Measurements from ENCODE around the gene OSBPL6. TPM values are rescaled to one million over a fixed set of nuclear protein-coding genes. Genes with fewer than 3 reads are reported as not detected.

OSBPL6 gene
- total RNA-seq, 1 donor from 2014 or later = 6.4 TPM

DNA sequence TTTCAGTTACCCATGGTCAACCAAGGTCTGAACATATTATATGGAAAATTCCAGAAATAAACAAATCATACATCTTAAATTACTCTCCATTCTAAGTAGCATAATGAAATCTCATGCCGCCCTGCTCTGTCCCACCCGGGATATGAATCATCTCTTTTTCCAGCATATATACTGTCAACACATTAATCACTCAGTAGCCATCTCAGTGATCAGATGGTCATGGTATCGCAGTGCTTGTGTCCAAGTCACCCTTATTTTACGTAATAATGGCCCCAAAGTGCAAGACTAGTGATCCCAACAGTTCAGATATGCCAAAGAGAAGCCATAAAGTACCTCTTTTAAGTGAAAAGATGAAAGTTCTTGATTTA, 43.8 kb downstream of the OSBPL6 start:
- no peak for DNase-seq
- Histone ChIP-seq H3K27me3 (ENCODE audit: low read depth) (no peaks in the 10 kb centered on the region), H3K4me3 (no peak overlapping the region), H3K36me3 (no peaks in the 10 kb centered on the region), H3K4me1 (peaks cover 36% of the 10 kb centered on the region), H3K27ac (replicated peaks) (no peak overlapping the region), H3K9me3 (replicated peaks) (no peaks in the 10 kb centered on the region)
- intact Hi-C loops (cut with micrococcal nuclease) = no loop called here
- TF ChIP-seq, protein P1, sequence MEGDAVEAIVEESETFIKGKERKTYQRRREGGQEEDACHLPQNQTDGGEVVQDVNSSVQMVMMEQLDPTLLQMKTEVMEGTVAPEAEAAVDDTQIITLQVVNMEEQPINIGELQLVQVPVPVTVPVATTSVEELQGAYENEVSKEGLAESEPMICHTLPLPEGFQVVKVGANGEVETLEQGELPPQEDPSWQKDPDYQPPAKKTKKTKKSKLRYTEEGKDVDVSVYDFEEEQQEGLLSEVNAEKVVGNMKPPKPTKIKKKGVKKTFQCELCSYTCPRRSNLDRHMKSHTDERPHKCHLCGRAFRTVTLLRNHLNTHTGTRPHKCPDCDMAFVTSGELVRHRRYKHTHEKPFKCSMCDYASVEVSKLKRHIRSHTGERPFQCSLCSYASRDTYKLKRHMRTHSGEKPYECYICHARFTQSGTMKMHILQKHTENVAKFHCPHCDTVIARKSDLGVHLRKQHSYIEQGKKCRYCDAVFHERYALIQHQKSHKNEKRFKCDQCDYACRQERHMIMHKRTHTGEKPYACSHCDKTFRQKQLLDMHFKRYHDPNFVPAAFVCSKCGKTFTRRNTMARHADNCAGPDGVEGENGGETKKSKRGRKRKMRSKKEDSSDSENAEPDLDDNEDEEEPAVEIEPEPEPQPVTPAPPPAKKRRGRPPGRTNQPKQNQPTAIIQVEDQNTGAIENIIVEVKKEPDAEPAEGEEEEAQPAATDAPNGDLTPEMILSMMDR (IDR thresholded peaks at IDR 0.05; ENCODE audit: borderline replicate concordance) = no peak

DNA sequence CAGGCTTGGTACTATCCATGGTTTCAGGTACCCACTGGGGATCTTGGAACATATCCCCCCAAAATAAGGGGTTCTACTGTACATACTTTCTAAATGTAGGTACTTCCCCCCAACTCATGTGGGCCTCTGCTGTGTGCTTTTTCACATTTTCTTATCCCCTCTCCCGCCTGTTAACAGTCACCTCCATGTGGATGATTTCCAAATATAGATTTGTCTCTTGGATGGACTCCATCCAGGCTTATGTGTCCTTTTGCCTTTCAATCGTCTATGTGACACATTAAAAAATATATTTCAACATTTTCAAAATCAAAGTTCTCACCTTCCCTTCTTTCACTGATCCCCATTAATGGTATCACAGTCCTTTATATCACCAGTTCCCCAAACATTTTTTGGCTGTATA, 44.4 kb downstream of the OSBPL6 start:
- Histone ChIP-seq H3K27ac (replicated peaks) (no peak overlapping the region), H3K9me3 (replicated peaks) (no peaks in the 10 kb centered on the region), H3K36me3 (no peaks in the 10 kb centered on the region), H3K4me3 (no peak overlapping the region), H3K27me3 (ENCODE audit: low read depth) (no peaks in the 10 kb centered on the region), H3K4me1 (peaks cover 38% of the 10 kb centered on the region)
- no peak for DNase-seq
- intact Hi-C loops (cut with micrococcal nuclease) = no loop called here
- TF ChIP-seq, protein P1 (IDR thresholded peaks at IDR 0.05; ENCODE audit: borderline replicate concordance) = no peak

DNA sequence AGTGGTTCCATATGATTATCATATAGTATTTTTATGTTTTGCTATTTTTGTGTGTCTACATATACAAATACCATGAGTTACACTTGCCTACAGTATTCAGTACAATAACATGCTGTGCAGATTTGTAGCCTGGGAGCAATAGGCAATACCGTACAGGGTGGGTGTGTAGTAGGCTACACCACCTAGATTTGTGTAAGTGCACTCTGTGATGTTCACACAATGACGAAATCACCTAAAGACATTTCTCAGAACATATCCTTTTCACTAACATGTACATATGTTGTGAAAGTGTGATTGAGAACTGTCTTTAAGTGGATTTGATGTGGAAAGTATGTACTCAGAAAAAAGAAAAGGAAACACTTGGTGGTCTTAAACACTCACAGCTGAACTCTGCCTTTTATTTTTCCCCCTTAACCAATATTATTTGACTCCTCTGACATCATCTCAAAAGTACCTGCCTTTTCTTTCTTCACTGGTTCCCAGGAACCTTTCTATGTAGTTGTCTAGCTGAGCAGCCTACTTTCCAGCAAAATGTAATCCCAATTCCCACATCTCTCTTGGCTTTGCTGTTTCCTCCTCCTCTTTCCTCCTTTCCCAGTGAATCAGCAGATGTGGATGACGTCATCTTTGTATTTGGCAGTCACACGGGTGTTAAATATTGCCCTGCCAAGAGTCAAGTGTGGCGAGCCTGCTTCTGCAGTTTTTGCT, 47.7 kb downstream of the OSBPL6 start:
- Histone ChIP-seq H3K4me1 (peaks cover 47% of the 10 kb centered on the region), H3K4me3 (no peak overlapping the region), H3K36me3 (no peaks in the 10 kb centered on the region), H3K27me3 (ENCODE audit: low read depth) (no peaks in the 10 kb centered on the region), H3K27ac (replicated peaks) (peak overlapping the region; percentile 43), H3K9me3 (replicated peaks) (no peaks in the 10 kb centered on the region)
- intact Hi-C loops (cut with micrococcal nuclease) = no loop called here
- peak; percentile 25 for DNase-seq
- TF ChIP-seq, protein P1 (IDR thresholded peaks at IDR 0.05; ENCODE audit: borderline replicate concordance) = no peak

DNA sequence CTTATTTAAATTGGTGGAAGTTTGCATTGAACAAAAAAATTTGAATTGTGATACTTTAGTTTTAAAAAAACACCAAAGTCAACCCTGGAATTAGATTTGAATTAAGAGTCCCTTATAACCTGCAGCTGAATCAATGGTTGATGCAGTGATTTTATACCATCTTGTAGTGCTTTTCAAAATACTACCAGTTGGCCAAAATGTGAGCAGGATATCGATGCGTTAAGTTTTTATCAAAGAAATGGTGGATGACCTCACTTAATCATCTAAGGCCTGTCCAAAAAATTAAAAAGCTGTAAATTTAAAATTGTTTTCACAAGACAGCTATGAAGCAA, 48.2 kb downstream of the OSBPL6 start:
- intact Hi-C loops (cut with micrococcal nuclease) = no loop called here
- no peak overlapping the region for H3K27ac ChIP-seq (replicated peaks)
- H3K36me3 ChIP-seq = no peaks in the 10 kb centered on the region
- no peak overlapping the region for H3K4me3 ChIP-seq
- H3K27me3 ChIP-seq (ENCODE audit: low read depth) = no peaks in the 10 kb centered on the region
- no peak for DNase-seq
- TF ChIP-seq, protein P1 (IDR thresholded peaks at IDR 0.05; ENCODE audit: borderline replicate concordance) = no peak
- no peaks in the 10 kb centered on the region for H3K9me3 ChIP-seq (replicated peaks)
- H3K4me1 ChIP-seq = peaks cover 49% of the 10 kb centered on the region

DNA sequence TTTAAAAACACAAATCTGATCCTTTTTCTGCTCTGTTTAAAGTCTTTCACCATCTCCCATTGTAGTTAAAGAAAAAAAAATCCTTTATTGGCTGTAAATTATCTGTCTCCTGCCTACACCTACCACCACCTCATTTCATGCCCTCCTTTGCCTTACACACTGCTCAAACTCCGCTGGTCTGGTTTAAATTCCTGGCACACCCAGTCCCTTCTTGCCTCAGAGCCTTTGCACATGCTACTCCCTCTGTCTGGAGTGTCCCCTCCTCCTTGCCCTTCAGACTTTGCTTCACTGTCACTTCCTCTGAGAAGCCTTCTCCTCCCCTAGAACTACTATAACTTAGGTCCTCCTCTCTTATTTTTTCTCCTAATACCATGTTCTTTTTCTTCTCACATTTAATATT, 49.6 kb downstream of the OSBPL6 start:
- Histone ChIP-seq H3K9me3 (replicated peaks) (no peaks in the 10 kb centered on the region), H3K36me3 (no peaks in the 10 kb centered on the region), H3K27me3 (ENCODE audit: low read depth) (no peaks in the 10 kb centered on the region), H3K4me3 (no peak overlapping the region), H3K4me1 (peaks cover 37% of the 10 kb centered on the region), H3K27ac (replicated peaks) (no peak overlapping the region)
- DNase-seq = no peak
- TF ChIP-seq, protein P1 (IDR thresholded peaks at IDR 0.05; ENCODE audit: borderline replicate concordance) = no peak
- intact Hi-C loops (cut with micrococcal nuclease) = no loop called here
